ENCODE data around the gene PPP1R2.

PPP1R2 gene

DNA sequence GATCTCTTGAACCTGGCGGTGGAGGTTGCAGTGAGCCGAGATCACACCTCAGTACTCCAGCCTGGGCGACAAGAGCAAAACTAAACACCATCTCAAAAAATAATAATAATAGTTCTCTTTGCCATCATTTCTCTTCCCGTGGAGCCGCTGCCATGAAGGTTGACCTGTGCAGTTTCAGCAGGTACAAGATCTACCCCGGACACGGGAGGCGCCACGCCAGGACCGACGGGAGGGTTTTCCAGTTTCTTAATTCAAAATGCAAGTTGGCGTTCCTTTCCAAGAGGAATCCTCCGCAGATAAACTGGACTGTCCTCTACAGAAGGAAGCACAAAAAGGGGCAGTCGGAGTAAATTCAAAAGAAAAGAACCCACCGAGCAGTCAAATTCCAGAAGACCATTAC, 11.3 kb upstream of the PPP1R2 start:
- Mint-ChIP-seq H3K36me3 (ENCODE audit: low read depth) (no peaks in the 10 kb centered on the region), H3K27me3 (ENCODE audit: low read depth) (peaks cover 9% of the 10 kb centered on the region), H3K4me3 (no peak overlapping the region), H3K9me3 (no peaks in the 10 kb centered on the region), H3K4me1 (peaks cover 41% of the 10 kb centered on the region), H3K27ac (no peak overlapping the region)
- TF ChIP-seq, protein P1, sequence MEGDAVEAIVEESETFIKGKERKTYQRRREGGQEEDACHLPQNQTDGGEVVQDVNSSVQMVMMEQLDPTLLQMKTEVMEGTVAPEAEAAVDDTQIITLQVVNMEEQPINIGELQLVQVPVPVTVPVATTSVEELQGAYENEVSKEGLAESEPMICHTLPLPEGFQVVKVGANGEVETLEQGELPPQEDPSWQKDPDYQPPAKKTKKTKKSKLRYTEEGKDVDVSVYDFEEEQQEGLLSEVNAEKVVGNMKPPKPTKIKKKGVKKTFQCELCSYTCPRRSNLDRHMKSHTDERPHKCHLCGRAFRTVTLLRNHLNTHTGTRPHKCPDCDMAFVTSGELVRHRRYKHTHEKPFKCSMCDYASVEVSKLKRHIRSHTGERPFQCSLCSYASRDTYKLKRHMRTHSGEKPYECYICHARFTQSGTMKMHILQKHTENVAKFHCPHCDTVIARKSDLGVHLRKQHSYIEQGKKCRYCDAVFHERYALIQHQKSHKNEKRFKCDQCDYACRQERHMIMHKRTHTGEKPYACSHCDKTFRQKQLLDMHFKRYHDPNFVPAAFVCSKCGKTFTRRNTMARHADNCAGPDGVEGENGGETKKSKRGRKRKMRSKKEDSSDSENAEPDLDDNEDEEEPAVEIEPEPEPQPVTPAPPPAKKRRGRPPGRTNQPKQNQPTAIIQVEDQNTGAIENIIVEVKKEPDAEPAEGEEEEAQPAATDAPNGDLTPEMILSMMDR (IDR thresholded peaks at IDR 0.05; ENCODE audit: unreplicated experiment in 3 of 3) = no peak

DNA sequence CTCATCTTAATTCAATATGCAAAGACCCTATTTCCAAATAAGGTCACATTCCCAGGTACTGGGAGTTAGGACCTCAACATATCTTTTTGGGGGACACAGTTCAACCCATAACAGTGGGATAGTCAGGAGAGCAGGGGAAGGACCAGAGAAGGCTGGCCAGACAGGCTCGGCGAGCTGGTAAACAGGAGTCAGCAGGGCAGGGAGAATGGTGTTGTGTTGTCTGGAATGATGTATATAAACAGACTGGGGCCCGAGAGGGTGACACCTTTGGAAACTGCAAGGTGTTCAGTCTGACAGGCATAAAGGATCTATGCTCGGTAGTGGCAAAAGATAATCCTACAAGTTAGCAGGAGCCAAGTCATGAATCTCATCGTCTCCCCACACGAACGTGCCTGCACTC, 10.1 kb upstream of the PPP1R2 start:
- Mint-ChIP-seq H3K36me3 (ENCODE audit: low read depth) (no peaks in the 10 kb centered on the region), H3K4me1 (peaks cover 42% of the 10 kb centered on the region), H3K9me3 (no peaks in the 10 kb centered on the region), H3K27me3 (ENCODE audit: low read depth) (peaks cover 9% of the 10 kb centered on the region), H3K4me3 (no peak overlapping the region), H3K27ac (peak overlapping the region in 1 of 3 experiments; percentile 20)
- TF ChIP-seq, protein P1 (IDR thresholded peaks at IDR 0.05; ENCODE audit: unreplicated experiment in 3 of 3) = no peak

DNA sequence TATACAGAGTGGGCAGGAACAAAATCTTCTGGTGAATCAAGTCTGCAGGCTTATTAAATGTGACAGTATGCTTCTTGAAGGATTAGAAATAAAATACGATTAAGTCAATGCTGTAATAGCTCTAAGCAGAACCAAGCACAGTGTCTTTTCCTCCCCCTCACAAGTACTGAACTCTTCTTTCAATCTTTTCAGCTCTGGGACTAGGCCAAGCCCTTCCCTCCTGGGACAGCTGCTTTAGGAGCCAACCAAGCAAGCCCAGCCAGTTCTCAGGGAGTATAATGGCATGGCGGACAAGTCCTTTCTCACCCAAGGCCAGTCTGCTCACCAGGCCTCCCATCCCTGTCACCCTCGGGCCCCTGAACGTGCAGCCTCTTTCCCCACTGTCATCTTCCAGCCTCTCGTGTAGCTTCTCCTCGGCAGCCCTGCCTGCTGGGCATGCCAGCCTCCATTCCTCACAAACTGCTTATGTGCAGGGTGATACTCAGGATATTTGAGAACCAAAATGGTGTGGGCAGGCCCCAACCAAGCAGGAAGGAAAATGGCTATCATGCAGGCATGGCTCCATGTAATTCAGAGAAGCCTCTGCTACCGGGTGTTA, 8.4 kb upstream of the PPP1R2 start:
- H3K4me1 Mint-ChIP-seq = peaks cover 52% of the 10 kb centered on the region
- peak overlapping the region in 2 of 3 experiments; percentile 17 to 42 for H3K4me3 Mint-ChIP-seq
- H3K9me3 Mint-ChIP-seq = no peaks in the 10 kb centered on the region
- no peaks in the 10 kb centered on the region for H3K36me3 Mint-ChIP-seq (ENCODE audit: low read depth)
- H3K27ac Mint-ChIP-seq = peak overlapping the region; percentile 87 to 98 (median 95)
- TF ChIP-seq, protein P1 (IDR thresholded peaks at IDR 0.05; ENCODE audit: unreplicated experiment in 3 of 3) = no peak
- H3K27me3 Mint-ChIP-seq (ENCODE audit: low read depth) = peaks cover 9% of the 10 kb centered on the region

DNA sequence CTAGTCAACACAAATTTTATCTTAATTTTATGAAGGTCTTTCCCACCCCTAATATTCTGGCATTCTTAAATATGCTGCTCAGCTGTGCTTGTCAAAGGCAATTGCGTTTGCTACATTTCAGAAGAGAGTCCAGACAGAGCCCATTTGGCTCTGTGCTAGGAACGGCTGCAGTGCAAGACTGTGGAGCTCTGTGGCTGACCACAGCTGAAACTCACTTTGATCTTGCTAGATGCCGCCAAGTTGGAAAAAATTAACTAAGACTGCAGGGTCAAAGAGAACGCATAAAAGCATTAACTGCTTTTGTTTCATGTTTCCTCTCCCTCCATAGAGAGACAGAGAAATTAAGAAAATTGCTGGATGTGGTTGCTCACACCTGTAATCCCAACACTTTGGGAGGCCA, 7.6 kb upstream of the PPP1R2 start:
- no peaks in the 10 kb centered on the region for H3K36me3 Mint-ChIP-seq (ENCODE audit: low read depth)
- peaks cover 4% of the 10 kb centered on the region for H3K27me3 Mint-ChIP-seq (ENCODE audit: low read depth)
- peak overlapping the region in 2 of 3 experiments; percentile 20 to 38 for H3K4me3 Mint-ChIP-seq
- TF ChIP-seq, protein P1 (IDR thresholded peaks at IDR 0.05; ENCODE audit: unreplicated experiment in 3 of 3) = no peak
- no peaks in the 10 kb centered on the region for H3K9me3 Mint-ChIP-seq
- peak overlapping the region; percentile 87 to 98 (median 95) for H3K27ac Mint-ChIP-seq
- peaks cover 55% of the 10 kb centered on the region for H3K4me1 Mint-ChIP-seq

DNA sequence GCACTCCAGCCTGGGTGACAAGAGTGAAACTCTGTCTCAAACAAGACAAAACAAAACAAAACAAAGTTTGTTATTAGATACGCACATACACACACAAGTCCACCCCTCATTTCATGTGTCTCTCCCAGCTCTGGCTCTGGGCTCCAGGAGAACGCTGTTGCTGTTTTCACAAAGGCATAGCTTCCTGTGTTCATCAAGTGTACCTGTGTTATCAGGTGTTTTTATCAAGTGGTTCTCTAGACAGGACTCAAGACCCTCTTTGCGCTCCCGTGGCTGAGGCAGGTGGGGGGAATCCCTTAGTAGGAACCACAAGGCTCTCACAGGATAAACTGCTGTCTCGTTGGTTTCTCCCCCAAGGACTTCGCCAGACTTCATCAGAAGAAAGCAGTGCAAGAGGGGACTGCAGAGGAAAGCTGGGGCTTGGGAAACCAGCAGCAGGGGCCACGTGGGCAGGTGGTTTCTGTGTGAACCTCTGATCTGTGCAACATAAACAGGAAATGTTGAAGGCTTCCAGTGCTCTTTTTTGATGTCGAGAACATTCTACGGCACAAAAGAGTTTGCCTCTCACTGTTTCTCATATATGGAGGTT, 6.9 kb upstream of the PPP1R2 start:
- TF ChIP-seq, protein P1 (IDR thresholded peaks at IDR 0.05; ENCODE audit: unreplicated experiment in 3 of 3) = no peak
- Mint-ChIP-seq H3K36me3 (ENCODE audit: low read depth) (no peaks in the 10 kb centered on the region), H3K27me3 (ENCODE audit: low read depth) (peaks cover under 1% of the 10 kb centered on the region), H3K4me3 (peak overlapping the region in 1 of 3 experiments; percentile 61), H3K27ac (peak overlapping the region; percentile 62 to 98 (median 95)), H3K9me3 (no peaks in the 10 kb centered on the region), H3K4me1 (peaks cover 57% of the 10 kb centered on the region)

DNA sequence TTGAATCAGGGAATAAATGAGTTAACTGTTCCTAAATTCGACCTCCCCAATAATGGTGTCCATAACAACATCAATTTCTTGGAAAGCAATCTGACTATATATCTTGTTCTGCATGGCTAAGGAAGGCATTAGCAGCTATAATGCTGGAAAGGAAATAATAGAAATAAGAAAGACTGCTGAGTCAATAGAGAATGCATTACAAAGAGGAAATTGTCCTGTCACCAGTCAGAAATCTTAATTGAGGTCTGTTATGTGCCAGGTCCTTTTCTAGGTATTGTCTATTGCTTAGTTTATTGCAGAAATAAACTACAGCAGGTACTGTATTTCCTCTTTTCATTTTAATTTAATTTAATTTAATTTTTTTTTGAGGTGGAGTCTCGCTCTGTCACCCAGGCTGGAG, 5.9 kb upstream of the PPP1R2 start:
- TF ChIP-seq, protein P1 (IDR thresholded peaks at IDR 0.05; ENCODE audit: unreplicated experiment in 3 of 3) = no peak
- Mint-ChIP-seq H3K27me3 (ENCODE audit: low read depth) (peaks cover 4% of the 10 kb centered on the region), H3K9me3 (no peaks in the 10 kb centered on the region), H3K27ac (peak overlapping the region in 2 of 3 experiments; percentile 10 to 36), H3K4me1 (peaks cover 64% of the 10 kb centered on the region), H3K4me3 (no peak overlapping the region), H3K36me3 (ENCODE audit: low read depth) (no peaks in the 10 kb centered on the region)
